CD4-positive, alpha-beta memory T cell (primary cell): Measurements from ENCODE around the gene CACNA1C. TPM values are rescaled to one million over a fixed set of nuclear protein-coding genes. Genes with fewer than 3 reads are reported as not detected.
A peak's percentile ranks its signal among the peaks of the same experiment; 100 is the strongest.

ENCODE experiments used
- CTCF ChIA-PET: fragments of 350-600 bp; sonication (Branson Sonifier 250); formaldehyde crosslinking; loops from one replicate; lab custom pipeline; 2021; ENCODE audit warnings: inconsistent platforms; ENCODE audit not compliant: partially characterized antibody; lab: Charles Lee
- POLR2A ChIA-PET: fragments of 350-600 bp; sonication (Branson Sonifier 250); formaldehyde crosslinking; loops from one replicate; lab custom pipeline; 2021; ENCODE audit not compliant: partially characterized antibody; lab: Charles Lee
- DNase-seq, 5 donors: peaks; one replicate each; pipeline versions ENCODE4 v3.0.0 to v3.0.0-alpha.2; 2020 to 2022; ENCODE audit warnings: mixed read lengths in 1 of 5
- H3K27ac ChIP-seq: one replicate; pipeline ENCODE4 v1.7.0; 2013; ENCODE audit warnings: low read depth, low read length
- H3K27me3 ChIP-seq: 2 replicates; pipeline ENCODE4 v1.7.0; 2013; ENCODE audit warnings: mild to moderate bottlenecking, low read length, moderate library complexity; ENCODE audit not compliant: insufficient read depth
- H3K36me3 ChIP-seq: 2 replicates; pipeline ENCODE4 v1.7.0; 2013; ENCODE audit warnings: mild to moderate bottlenecking, low read length, moderate library complexity; ENCODE audit not compliant: insufficient read depth
- H3K4me1 ChIP-seq: 2 replicates; pipeline ENCODE4 v1.7.0; 2013; ENCODE audit warnings: mild to moderate bottlenecking, low read length, moderate library complexity; ENCODE audit not compliant: insufficient read depth
- H3K4me3 ChIP-seq, 2 donors: one replicate each; pipeline ENCODE4 v1.7.0; 2013; ENCODE audit warnings: low read length in 2 of 2, mild to moderate bottlenecking in 1 of 2
- H3K9me3 ChIP-seq, 2 donors: one replicate each; pipeline ENCODE4 v1.7.0; 2013; ENCODE audit warnings: low read length in 2 of 2, control low read depth in 1 of 2; ENCODE audit not compliant: control insufficient read depth in 1 of 2
- H3K27ac Mint-ChIP-seq, 7 donors: one replicate each; pipeline ENCODE4 v1.8.0; 2020 to 2021; ENCODE audit warnings: mixed read lengths in 7 of 7, mild to moderate bottlenecking in 6 of 7, inconsistent platforms in 3 of 7, moderate library complexity in 3 of 7
- H3K27me3 Mint-ChIP-seq, 2 donors: one replicate each; pipeline ENCODE4 v1.8.0; 2020 to 2021; ENCODE audit warnings: mixed read lengths in 2 of 2
- H3K36me3 Mint-ChIP-seq, 2 donors: one replicate each; pipeline ENCODE4 v1.8.0; 2020 to 2021; ENCODE audit warnings: mixed read lengths in 2 of 2, inconsistent platforms in 1 of 2, mild to moderate bottlenecking in 1 of 2
- H3K4me1 Mint-ChIP-seq, 4 donors: one replicate each; pipeline ENCODE4 v1.8.0; 2020 to 2021; ENCODE audit warnings: mixed read lengths in 4 of 4, mild to moderate bottlenecking in 1 of 4
- H3K4me3 Mint-ChIP-seq, 8 donors: one replicate each; pipeline ENCODE4 v1.8.0; 2020 to 2021; ENCODE audit warnings: mixed read lengths in 8 of 8, mild to moderate bottlenecking in 7 of 8, moderate library complexity in 6 of 8, inconsistent platforms in 3 of 8
- H3K9me3 Mint-ChIP-seq, 8 donors: one replicate each; pipeline ENCODE4 v1.8.0; 2020 to 2021; ENCODE audit warnings: mixed read lengths in 8 of 8, mild to moderate bottlenecking in 5 of 8, inconsistent platforms in 3 of 8, moderate library complexity in 1 of 8
- intact Hi-C: fragments of 100-400 bp; cut with micrococcal nuclease; formaldehyde crosslinking; loops from one replicate; pipeline ENCODE4 v1.15.1; 2023
- polyA plus RNA-seq, 2 donors: library from polyadenylated mRNA; unstranded; fragments of 300-500 nt; fragmentation: Illumina TruSeq; gene quantifications; one replicate each; pipeline ENCODE4 v1.2.3, GENCODE V29; 2021
- total RNA-seq, 2 experiments: library from RNA; stranded (reverse); gene quantifications; one replicate each; pipeline ENCODE4 v1.2.3, GENCODE V29; 2021

CACNA1C gene
- total and polyA plus RNA-seq, 4 experiments from 2014 or later = 0.05 to 0.21 (median 0.07) TPM

DNA sequence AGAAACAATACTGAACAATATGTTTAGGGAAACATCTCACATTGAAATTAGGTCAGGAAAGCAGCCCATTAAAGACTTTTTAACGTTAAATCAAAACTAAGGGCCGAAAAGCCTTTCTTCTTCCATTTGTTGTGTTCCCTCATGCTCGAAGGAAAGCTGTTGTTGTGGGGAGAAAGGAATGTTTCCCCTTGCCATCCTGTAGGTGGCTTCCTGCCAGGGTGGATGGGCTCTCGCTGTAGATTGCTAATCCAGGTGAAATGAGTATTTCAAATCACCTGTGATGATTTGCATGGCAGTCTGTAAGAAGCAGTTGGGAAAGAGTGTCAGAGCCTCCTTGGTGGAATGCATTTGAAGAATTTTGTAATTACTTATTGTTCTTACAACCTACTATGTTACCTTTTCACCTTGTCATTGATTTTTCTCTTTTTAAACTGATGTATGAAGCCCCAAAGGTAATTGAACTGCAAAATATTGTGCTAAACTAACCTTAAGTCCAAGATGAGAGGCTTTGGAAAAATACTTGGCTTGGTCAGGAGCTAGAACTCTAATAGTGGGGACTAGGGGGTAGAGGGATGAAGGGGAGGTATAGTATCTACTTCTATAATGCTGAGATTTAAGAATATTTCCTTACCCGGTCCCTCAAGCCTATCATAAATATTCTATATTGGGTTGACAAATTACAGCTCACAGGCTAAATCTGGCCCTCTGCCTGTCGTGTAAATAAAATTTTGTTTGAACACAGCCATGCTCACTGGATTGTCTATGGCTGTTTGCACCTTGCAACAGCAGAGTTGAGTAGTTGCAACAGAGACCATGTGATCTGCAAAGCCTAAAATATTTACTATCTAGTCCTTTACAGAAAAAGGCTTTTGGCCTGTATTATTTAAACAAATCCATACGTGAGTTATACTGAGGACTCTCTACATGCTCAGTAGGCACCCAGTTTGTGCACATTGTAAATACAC is 40.9 kb upstream of the CACNA1C start:
- H3K36me3 Mint-ChIP-seq = no peaks in the 10 kb centered on the region
- POLR2A ChIA-PET = no interaction called here
- H3K27me3 Mint-ChIP-seq = peaks cover 0 to 2% of the 10 kb centered on the region in 2 donors
- CTCF ChIA-PET = interaction anchor here (1.0 to 2.5 kb wide), 2 partner anchors 23 to 221 kb away, joined by 3 to 6 read pairs; no protein-coding TSS in a partner anchor
- no peaks in the 10 kb centered on the region for H3K9me3 Mint-ChIP-seq
- Histone ChIP-seq H3K4me1 (no peaks in the 10 kb centered on the region), H3K36me3 (no peaks in the 10 kb centered on the region), H3K9me3 (no peaks in the 10 kb centered on the region), H3K27ac (no peak overlapping the region), H3K4me3 (no peak overlapping the region), H3K27me3 (no peaks in the 10 kb centered on the region)
- intact Hi-C loops = no loop called here
- no peaks in the 10 kb centered on the region for H3K4me1 Mint-ChIP-seq
- no peak overlapping the region for H3K4me3 Mint-ChIP-seq
- no peak overlapping the region for H3K27ac Mint-ChIP-seq
- DNase-seq = no peak

DNA sequence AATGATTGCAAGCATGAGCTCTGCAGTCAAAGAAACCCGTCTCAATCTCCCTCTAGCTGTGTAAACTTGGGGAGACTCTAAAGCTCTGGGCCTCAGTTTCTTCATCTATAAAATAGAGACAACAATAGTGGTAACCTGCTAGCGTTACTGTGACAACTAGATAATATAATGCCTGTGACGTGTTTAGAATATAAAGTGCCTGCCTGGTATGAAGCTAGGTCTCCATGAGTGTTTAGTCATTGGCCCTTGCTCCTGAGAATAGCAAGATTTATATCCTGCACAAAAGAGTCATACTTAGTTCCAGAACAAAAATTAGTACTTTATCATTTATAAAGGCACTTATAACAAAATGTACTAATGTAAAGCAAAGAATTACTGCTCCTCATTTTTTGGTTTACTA is 39.7 kb upstream of the CACNA1C start:
- H3K4me1 Mint-ChIP-seq = no peaks in the 10 kb centered on the region
- Histone ChIP-seq H3K27me3 (no peaks in the 10 kb centered on the region), H3K27ac (no peak overlapping the region), H3K36me3 (no peaks in the 10 kb centered on the region), H3K4me3 (no peak overlapping the region), H3K9me3 (no peaks in the 10 kb centered on the region), H3K4me1 (no peaks in the 10 kb centered on the region)
- H3K4me3 Mint-ChIP-seq = no peak overlapping the region
- H3K9me3 Mint-ChIP-seq = no peaks in the 10 kb centered on the region
- H3K36me3 Mint-ChIP-seq = no peaks in the 10 kb centered on the region
- intact Hi-C loops = no loop called here
- peaks cover 3 to 4% of the 10 kb centered on the region in 2 donors for H3K27me3 Mint-ChIP-seq
- DNase-seq = no peak
- CTCF ChIA-PET = interaction anchor here (1.0 kb wide), 1 partner anchor 21 kb away, joined by 3 read pairs; no protein-coding TSS in a partner anchor
- peak overlapping the region in 1 of 7 donors; percentile 17 for H3K27ac Mint-ChIP-seq
- POLR2A ChIA-PET = no interaction called here

DNA sequence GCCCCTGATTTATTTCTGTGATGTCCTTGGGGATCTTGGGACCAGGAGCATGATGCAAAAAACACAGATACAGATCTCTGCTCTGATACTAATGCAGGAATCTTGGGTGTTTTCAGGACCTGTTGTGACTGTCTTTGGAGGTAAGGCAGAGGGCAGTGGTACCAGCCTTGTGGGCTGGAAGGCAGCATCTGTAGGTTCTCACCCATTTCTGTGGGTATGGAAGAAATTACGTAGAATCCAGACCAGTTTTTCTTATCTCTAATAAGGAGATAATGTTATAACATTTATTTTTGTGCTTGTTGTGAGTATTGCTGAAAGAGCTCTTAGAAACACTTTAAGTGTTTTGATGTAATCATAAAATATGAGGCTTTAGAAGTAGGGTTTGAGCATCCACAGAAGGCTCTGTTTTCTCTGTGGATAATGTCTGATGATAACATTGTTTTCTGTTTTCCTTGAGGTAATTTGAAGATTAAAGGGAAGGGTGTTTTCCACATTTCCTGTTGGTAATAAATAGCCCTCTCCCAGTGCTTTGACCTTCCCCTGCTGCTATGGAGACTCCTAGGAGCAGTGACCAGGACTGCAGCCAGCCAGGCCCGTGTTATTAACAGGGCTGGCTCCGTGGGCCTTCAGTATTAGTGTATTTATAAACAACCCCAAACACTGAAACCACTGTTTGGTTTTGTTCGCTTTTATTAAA is 39.1 kb upstream of the CACNA1C start:
- POLR2A ChIA-PET = no interaction called here
- no peaks in the 10 kb centered on the region for H3K36me3 ChIP-seq
- H3K4me3 ChIP-seq = no peak overlapping the region
- intact Hi-C loops = no loop called here
- Mint-ChIP-seq H3K4me1 (no peaks in the 10 kb centered on the region), H3K36me3 (no peaks in the 10 kb centered on the region), H3K27ac (no peak overlapping the region), H3K27me3 (peaks cover 4 to 5% of the 10 kb centered on the region in 2 donors), H3K4me3 (no peak overlapping the region), H3K9me3 (no peaks in the 10 kb centered on the region)
- no peaks in the 10 kb centered on the region for H3K4me1 ChIP-seq
- no peak overlapping the region for H3K27ac ChIP-seq
- DNase-seq = no peak
- CTCF ChIA-PET = interaction anchor here (1.0 kb wide), 1 partner anchor 21 kb away, joined by 3 read pairs; no protein-coding TSS in a partner anchor
- H3K9me3 ChIP-seq = no peaks in the 10 kb centered on the region
- no peaks in the 10 kb centered on the region for H3K27me3 ChIP-seq

DNA sequence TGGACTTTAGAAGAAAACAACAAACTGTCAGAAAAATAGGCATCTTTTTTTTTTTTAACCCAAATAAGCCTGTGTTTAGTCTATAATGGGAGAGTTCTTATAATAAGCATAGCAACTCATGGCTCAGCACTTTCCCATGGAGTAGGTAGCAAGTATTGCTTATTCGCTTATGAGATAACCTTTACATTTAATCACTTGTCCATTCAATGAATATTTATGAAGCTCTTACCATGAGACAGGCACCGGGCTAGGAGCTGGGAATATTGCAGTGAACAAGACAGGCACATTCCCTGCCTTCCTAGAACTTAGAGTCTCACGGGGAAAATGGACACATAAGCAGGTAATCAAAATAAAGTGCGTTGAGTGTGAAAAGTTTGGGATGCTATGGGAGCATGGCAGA is 38.6 kb upstream of the CACNA1C start:
- POLR2A ChIA-PET = no interaction called here
- Mint-ChIP-seq H3K27ac (no peak overlapping the region), H3K27me3 (peaks cover 5 to 7% of the 10 kb centered on the region in 2 donors), H3K4me1 (no peaks in the 10 kb centered on the region), H3K9me3 (no peaks in the 10 kb centered on the region), H3K4me3 (no peak overlapping the region), H3K36me3 (no peaks in the 10 kb centered on the region)
- intact Hi-C loops = no loop called here
- Histone ChIP-seq H3K27me3 (no peaks in the 10 kb centered on the region), H3K27ac (no peak overlapping the region), H3K4me1 (no peaks in the 10 kb centered on the region), H3K9me3 (no peaks in the 10 kb centered on the region), H3K36me3 (no peaks in the 10 kb centered on the region), H3K4me3 (no peak overlapping the region)
- CTCF ChIA-PET = interaction anchor here (1.0 kb wide), 1 partner anchor 20 kb away, joined by 3 read pairs; no protein-coding TSS in a partner anchor
- DNase-seq = no peak

DNA sequence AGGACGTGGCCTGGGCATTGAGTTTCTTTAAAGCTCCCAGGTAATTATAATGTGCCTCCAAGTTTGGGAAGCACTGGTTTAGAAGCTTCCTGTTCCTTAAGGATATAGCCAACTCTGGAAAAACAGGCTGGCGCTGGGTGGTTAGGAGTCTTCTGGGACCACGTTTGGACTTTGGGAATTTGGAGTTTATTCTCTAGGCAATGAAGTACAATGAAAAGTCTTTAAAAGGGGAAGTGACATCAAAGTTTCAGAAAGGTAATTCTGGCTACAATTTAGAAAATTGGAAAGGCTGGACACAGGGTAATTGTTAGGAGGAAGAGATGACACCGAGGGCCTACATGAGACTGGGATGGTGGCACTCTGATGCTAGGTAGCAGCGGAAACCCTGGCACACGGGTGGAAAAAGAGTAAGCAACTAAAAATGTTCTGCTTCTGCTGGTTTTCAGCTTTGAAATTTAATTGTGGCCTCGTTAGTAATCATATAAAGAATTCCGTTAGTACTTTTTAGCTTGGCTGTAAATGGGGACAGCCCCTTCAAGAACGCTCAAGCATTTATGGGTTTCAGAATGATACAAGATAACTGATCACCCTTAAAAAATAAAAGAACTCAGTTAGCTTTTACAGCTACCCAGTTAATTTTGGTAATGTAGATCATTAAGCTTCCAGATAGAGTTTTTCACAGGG is 35.8 kb upstream of the CACNA1C start:
- ChIA-PET CTCF (interaction anchor here (0.9 kb wide), 1 partner anchor 10 kb away, joined by 3 read pairs; no protein-coding TSS in a partner anchor), POLR2A (no interaction called here)
- Mint-ChIP-seq H3K27ac (no peak overlapping the region), H3K4me3 (no peak overlapping the region), H3K36me3 (no peaks in the 10 kb centered on the region), H3K4me1 (no peaks in the 10 kb centered on the region), H3K27me3 (peaks cover 6 to 7% of the 10 kb centered on the region in 2 donors), H3K9me3 (no peaks in the 10 kb centered on the region)
- Histone ChIP-seq H3K27ac (no peak overlapping the region), H3K27me3 (no peaks in the 10 kb centered on the region), H3K4me3 (no peak overlapping the region), H3K9me3 (no peaks in the 10 kb centered on the region), H3K4me1 (no peaks in the 10 kb centered on the region), H3K36me3 (no peaks in the 10 kb centered on the region)
- intact Hi-C loops = no loop called here
- DNase-seq = no peak

DNA sequence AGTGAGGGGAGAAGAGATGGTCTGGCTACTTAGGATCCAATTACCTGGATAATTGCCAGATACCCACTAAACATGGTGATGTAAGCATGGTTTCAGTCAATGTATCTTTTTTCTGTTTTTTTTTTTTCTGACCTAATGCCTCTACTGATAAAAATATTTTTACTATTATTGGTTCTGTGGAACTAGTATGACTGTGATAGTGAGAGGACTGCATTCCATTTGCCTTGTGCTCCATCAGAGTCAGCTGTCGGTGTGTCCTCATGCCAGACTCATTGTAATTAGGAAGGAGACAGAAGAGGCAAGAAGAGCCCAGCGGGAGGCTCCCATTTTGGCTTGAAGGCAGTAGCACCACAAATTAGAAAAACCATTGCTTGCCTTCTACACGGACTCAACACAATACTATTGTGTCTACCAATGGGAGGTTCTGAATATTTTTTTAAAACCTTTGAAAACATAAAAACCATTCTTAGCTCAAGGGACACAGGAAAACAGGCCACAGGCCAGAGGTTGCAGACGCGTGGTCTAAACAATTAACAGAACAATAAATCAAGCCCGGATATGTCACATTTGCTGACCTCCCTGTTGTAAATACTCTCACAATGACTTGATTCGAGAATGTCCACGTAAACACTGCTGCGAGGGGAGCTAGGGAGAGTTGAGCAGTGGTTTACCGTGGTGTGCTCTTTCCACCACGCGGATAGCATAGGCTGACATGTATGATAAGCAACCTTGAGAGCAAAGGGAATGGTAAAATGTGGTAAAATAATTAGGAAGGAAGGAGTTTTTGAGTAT is 35.0 kb upstream of the CACNA1C start:
- Mint-ChIP-seq H3K9me3 (no peaks in the 10 kb centered on the region), H3K4me3 (no peak overlapping the region), H3K27me3 (peaks cover 6 to 7% of the 10 kb centered on the region in 2 donors), H3K4me1 (no peaks in the 10 kb centered on the region), H3K27ac (no peak overlapping the region), H3K36me3 (no peaks in the 10 kb centered on the region)
- CTCF ChIA-PET = interaction anchor here (0.9 to 1.2 kb wide), 4 partner anchors 11 to 78 kb away, joined by 3 read pairs; partner anchors contain the start of gene DCP1B
- Histone ChIP-seq H3K4me1 (no peaks in the 10 kb centered on the region), H3K4me3 (no peak overlapping the region), H3K27ac (no peak overlapping the region), H3K9me3 (no peaks in the 10 kb centered on the region), H3K27me3 (no peaks in the 10 kb centered on the region), H3K36me3 (no peaks in the 10 kb centered on the region)
- POLR2A ChIA-PET = interaction anchor here (1.1 kb wide), 1 partner anchor 23 kb away, joined by 4 read pairs; no protein-coding TSS in a partner anchor
- DNase-seq = no peak
- intact Hi-C loops = no loop called here
